Nucleus accumbens (tissue), 56 donors: ENCODE data around the gene PUS1.

Experiments
- DNase-seq, 56 donors: peaks; one replicate each; lab custom pipeline; 2025; lab: John Stamatoyannopoulos, UW

Gene PUS1

GRCh38 chr12:131902332-131903241 is 26.5 kb upstream of the PUS1 start:
- no peak for DNase-seq

- no peak for DNase-seq
These were observed 25.5 kb upstream of the PUS1 start for GRCh38 chr12:131903270-131904255.

GRCh38 chr12:131904346-131904745 is 24.7 kb upstream of the PUS1 start:
- no peak for DNase-seq

- no peak for DNase-seq
These were observed 23.9 kb upstream of the PUS1 start for GRCh38 chr12:131905081-131905629.

GRCh38 chr12:131905630-131906091 is 23.4 kb upstream of the PUS1 start:
- no peak for DNase-seq

GRCh38 chr12:131907379-131908091 is 21.5 kb upstream of the PUS1 start:
- DNase-seq, result no peak

GRCh38 chr12:131908092-131909080 is 20.7 kb upstream of the PUS1 start:
- no peak for DNase-seq

GRCh38 chr12:131909081-131909751 is 19.9 kb upstream of the PUS1 start:
- no peak for DNase-seq

- DNase-seq, result no peak
These were observed 19.3 kb upstream of the PUS1 start for GRCh38 chr12:131909752-131910219.

GRCh38 chr12:131910302-131911027 is 18.6 kb upstream of the PUS1 start:
- DNase-seq, result peak in 13 of 56 donors; percentile 10 to 58 (median 37)

- DNase-seq, result no peak
These were observed 17.9 kb upstream of the PUS1 start for GRCh38 chr12:131911028-131911650.

GRCh38 chr12:131911851-131912477 is 17.1 kb upstream of the PUS1 start:
- no peak for DNase-seq

- DNase-seq, result peak in 18 of 56 donors; percentile 9 to 86 (median 37)
These were observed 16.4 kb upstream of the PUS1 start for GRCh38 chr12:131912518-131913274.

GRCh38 chr12:131913666-131914065 is 15.4 kb upstream of the PUS1 start:
- DNase-seq, result no peak

GRCh38 chr12:131914179-131914702 is 14.8 kb upstream of the PUS1 start:
- no peak for DNase-seq
